Lower lobe of right lung (tissue), 2 donors: ENCODE data around the gene PHKB. TPM values are rescaled to one million over a fixed set of nuclear protein-coding genes. Genes with fewer than 3 reads are reported as not detected.

Experiments used
- ATAC-seq, 2 donors: fragments of 200-7000 bp; cut with Tn5 transposase; one replicate each; pipeline ENCODE4 v1.9.1; 2020 to 2022; ENCODE audit warnings: mild to moderate bottlenecking in 2 of 2, moderate library complexity in 2 of 2
- DNase-seq: peaks from one replicate; pipeline ENCODE4 v3.0.0-alpha.2; 2020
- H3K27ac ChIP-seq: fragments of 200-600 bp; one replicate; pipeline ENCODE4 v1.8.0; 2022
- H3K27me3 ChIP-seq: fragments of 200-600 bp; one replicate; pipeline ENCODE4 v1.8.0; 2022; ENCODE audit warnings: low read depth
- H3K36me3 ChIP-seq: fragments of 200-600 bp; one replicate; pipeline ENCODE4 v1.8.0; 2022; ENCODE audit warnings: mild to moderate bottlenecking
- H3K4me1 ChIP-seq: fragments of 200-600 bp; one replicate; pipeline ENCODE4 v1.8.0; 2022
- H3K4me3 ChIP-seq: fragments of 200-600 bp; one replicate; pipeline ENCODE4 v1.8.0; 2022; ENCODE audit warnings: mild to moderate bottlenecking
- H3K9me3 ChIP-seq: fragments of 200-600 bp; one replicate; pipeline ENCODE4 v1.8.0; 2022
- CTCF ChIP-seq: fragments of 200-600 bp; IDR thresholded peaks from one replicate; pipeline ENCODE4 v1.8.0; 2022; ENCODE audit warnings: antibody characterized with exemption, mild to moderate bottlenecking
- intact Hi-C: fragments of 100-400 bp; cut with DNase I; formaldehyde crosslinking; loops from one replicate; pipeline ENCODE4 v1.11.0; 2022
- long read RNA-seq: library from polyadenylated mRNA; unstranded; transcript quantifications from one replicate; pipeline ENCODE4 v2.0.0, GENCODE V29; 2021
- total RNA-seq: library from RNA; stranded (reverse); fragmentation: NEBNext Ultra II Directional; extraction: Animal tissue kit (Norgen Biotek cat#: 25700); gene quantifications from one replicate; pipeline ENCODE4 v1.2.1, GENCODE V29; 2021
- donor health status: DM: no; HTN: yes; CAD: no; lungs with severe emphysema.

The PHKB gene
- 95.1 TPM for total RNA-seq
- long read RNA-seq, full-length matches to known transcripts: 21 of 81 reads
- long read RNA-seq, partial matches to known transcripts: 18 of 81 reads
- long read RNA-seq, other reads (novel, unspliced or antisense): 42 of 81 reads

- Histone ChIP-seq H3K27me3 (no peaks in the 10 kb centered on the region), H3K27ac (peak within 1 kb of the TSS; percentile 99), H3K4me3 (peak within 1 kb of the TSS; percentile 89), H3K4me1 (peaks cover 57% of the 10 kb centered on the region), H3K36me3 (peaks cover 6% of the 10 kb centered on the region), H3K9me3 (no peaks in the 10 kb centered on the region)
- intact Hi-C loops: no loop called here
- ATAC-seq (peak; percentile 98), DNase-seq (peak; percentile 96)
- peak; percentile 25 for TF ChIP-seq CTCF
These were observed at the start of gene PHKB, which contains the start of gene ITFG1 for GRCh38 chr16:47460711-47461597. Gene PHKB (plus strand): TSS chr16:47461331. CDS start chr16:47461351, 20 bp downstream. Gene ITFG1 (minus strand): TSS chr16:47461063. CDS start chr16:47461045, 18 bp downstream.

- H3K9me3 ChIP-seq: no peaks in the 10 kb centered on the region
- no peaks in the 10 kb centered on the region for H3K36me3 ChIP-seq
- H3K4me3 ChIP-seq: no peak overlapping the region
- no peak for ATAC-seq
- no peak for DNase-seq
- no peaks in the 10 kb centered on the region for H3K27me3 ChIP-seq
- H3K4me1 ChIP-seq: no peaks in the 10 kb centered on the region
- no peak overlapping the region for H3K27ac ChIP-seq
- TF ChIP-seq CTCF: no peak
- intact Hi-C loops: no loop called here
These were observed 48.1 kb upstream of the PHKB start for GRCh38 chr16:47413041-47413440.

GRCh38 chr16:47416869-47417268, 44.3 kb upstream of the PHKB start:
- no peaks in the 10 kb centered on the region for H3K27me3 ChIP-seq
- no peak for ATAC-seq
- no peak for DNase-seq
- intact Hi-C loops: no loop called here
- H3K36me3 ChIP-seq: no peaks in the 10 kb centered on the region
- no peak overlapping the region for H3K27ac ChIP-seq
- no peaks in the 10 kb centered on the region for H3K4me1 ChIP-seq
- no peaks in the 10 kb centered on the region for H3K9me3 ChIP-seq
- H3K4me3 ChIP-seq: no peak overlapping the region
- TF ChIP-seq CTCF: no peak

GRCh38 chr16:47424846-47425245, 36.3 kb upstream of the PHKB start:
- no peaks in the 10 kb centered on the region for H3K9me3 ChIP-seq
- H3K4me1 ChIP-seq: no peaks in the 10 kb centered on the region
- intact Hi-C loops: no loop called here
- ATAC-seq (no peak), DNase-seq (no peak)
- H3K36me3 ChIP-seq: peaks cover 40% of the 10 kb centered on the region
- H3K27ac ChIP-seq: no peak overlapping the region
- no peak for TF ChIP-seq CTCF
- H3K4me3 ChIP-seq: no peak overlapping the region
- no peaks in the 10 kb centered on the region for H3K27me3 ChIP-seq

GRCh38 chr16:47426806-47427205, 34.3 kb upstream of the PHKB start:
- intact Hi-C loops: no loop called here
- DNase-seq (no peak), ATAC-seq (no peak)
- no peak overlapping the region for H3K27ac ChIP-seq
- no peak for TF ChIP-seq CTCF
- H3K4me3 ChIP-seq: no peak overlapping the region
- no peaks in the 10 kb centered on the region for H3K4me1 ChIP-seq
- H3K27me3 ChIP-seq: no peaks in the 10 kb centered on the region
- H3K36me3 ChIP-seq: peaks cover 40% of the 10 kb centered on the region
- H3K9me3 ChIP-seq: no peaks in the 10 kb centered on the region
